SKM-1 (cell line): Measurements from ENCODE around the gene SPI1.
"Not testable (repeated sequence)": the region's sequence is repeated elsewhere in the genome, so short reads cannot be mapped to it uniquely, and the experiment has no call there.

Experiments used
- DNase-seq: peaks from one replicate; lab custom pipeline; 2025; ENCODE audit not compliant: unreplicated experiment; lab: John Stamatoyannopoulos, UW

Gene SPI1

DNA sequence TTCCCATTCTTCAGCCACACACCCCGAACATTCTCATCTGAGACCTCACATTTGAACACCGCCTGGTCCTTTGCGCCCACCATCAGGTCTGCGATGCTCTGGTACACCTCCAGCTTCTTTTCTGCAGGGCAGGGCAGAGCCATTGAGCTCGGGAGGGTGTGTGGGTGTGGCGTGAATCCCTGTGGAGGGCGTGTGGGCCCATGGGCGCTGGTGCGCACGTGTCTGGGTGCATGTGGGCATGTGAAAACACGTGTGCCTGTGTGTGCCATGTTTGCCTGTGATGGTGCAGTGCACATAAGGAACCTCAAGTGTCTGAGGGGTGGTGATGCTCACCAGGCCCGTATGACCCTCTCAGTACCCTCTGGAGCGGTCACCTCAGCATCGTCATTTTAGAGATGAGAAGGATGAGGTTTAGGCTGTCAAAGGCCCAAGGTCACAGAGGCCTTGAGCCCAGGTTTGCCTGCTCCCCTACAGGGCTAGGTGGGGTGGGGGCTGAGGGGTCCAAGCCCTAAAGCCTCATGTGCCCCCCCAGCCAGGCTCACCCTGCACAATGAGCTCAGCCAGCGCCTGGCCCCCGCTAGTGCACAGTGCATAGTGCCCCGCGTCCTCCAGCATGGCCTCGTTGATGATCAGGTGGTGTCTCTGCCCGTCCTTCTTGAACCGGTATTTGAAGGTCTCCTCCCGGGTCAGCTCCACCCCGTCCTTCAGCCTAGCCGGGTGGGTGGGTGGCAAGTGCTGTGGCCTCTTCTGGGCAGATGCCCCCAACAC lies 36.1 kb downstream of the SPI1 start:
- DNase-seq = no peak

DNA sequence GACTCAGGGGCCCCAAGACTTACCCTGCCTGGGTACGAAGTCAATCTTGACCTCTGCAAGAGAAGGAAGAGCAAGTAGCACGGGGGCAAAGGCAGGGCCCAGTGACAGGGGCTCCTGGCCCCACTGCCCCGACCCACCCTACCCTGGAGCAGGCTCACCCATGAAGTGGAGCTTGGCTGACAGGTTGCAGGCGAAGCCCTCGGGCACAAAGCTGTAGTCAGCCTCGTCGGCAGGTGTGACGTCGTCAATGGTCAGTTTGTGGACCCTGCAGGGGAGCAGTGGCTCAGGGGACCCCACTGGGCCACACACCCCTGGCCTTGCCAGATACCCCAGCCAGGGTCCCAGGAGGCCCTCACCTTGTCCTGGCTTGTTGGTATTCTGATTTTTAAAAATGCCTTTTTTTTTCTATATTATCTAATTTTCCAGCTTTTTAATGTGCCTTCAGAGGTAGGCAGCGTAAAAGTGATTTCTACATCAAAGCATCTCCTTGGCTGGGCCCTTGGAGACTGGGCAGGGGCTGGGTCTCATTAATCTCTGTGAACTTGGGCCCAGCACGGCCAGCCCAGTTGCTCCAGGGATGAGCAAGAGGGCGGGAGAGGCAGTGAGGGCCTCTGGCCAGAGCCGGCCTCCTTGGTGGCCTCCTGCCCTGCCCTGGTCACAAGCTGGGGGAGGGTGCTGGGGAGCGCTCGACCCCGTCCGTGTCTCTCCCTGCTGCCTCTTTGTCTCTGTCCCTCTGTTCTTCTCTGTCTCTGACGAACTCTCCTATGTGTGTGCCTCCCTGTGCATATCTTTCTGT lies 37.2 kb downstream of the SPI1 start:
- no peak for DNase-seq

- no peak for DNase-seq
Measured at GRCh38 chr11:47340010-47340409, 38.3 kb downstream of the SPI1 start.

GRCh38 chr11:47338396-47339241 lies 39.7 kb downstream of the SPI1 start:
- DNase-seq = no peak

GRCh38 chr11:47337229-47337924 lies 41.0 kb downstream of the SPI1 start:
- no peak for DNase-seq

DNA sequence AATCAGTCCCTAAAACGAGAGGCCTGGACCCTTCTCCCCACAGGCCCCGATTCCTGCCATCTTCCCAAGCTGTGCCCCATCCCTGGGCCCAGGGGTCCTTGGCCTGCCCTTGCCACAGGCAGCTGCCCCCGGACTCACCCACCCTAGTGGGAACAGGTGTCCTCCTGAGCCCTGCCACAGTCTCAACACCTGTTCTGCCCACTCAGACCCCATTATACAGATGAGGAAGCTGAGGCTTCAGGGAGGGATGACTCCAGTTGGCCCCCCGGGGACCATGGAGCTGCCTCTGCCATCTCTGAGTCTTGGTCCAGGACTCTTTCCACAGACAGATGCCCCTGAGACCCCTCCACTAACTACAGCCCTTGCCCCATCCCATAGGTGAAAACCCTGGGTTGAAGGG lies 41.8 kb downstream of the SPI1 start:
- DNase-seq = no peak

DNA sequence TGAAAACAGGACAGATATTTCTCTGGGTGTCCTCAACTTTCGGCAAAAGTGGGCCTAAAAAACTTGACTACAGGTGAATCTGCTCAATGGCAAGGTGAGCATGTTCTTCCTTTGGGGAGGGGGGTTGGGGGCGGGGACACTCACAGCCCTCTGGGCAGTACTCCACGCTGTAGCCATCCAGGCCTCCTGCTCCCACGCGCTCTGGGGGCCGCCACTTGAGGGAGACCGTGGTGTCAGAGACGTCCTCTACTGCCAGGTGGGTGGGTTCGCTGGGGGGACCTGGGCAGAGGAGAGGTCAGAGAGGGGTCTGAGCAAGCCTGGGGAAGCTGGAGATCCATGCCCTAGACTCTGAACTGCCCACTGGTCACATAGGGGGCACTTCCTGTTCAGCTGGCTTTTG lies 42.6 kb downstream of the SPI1 start:
- DNase-seq = no peak

DNA sequence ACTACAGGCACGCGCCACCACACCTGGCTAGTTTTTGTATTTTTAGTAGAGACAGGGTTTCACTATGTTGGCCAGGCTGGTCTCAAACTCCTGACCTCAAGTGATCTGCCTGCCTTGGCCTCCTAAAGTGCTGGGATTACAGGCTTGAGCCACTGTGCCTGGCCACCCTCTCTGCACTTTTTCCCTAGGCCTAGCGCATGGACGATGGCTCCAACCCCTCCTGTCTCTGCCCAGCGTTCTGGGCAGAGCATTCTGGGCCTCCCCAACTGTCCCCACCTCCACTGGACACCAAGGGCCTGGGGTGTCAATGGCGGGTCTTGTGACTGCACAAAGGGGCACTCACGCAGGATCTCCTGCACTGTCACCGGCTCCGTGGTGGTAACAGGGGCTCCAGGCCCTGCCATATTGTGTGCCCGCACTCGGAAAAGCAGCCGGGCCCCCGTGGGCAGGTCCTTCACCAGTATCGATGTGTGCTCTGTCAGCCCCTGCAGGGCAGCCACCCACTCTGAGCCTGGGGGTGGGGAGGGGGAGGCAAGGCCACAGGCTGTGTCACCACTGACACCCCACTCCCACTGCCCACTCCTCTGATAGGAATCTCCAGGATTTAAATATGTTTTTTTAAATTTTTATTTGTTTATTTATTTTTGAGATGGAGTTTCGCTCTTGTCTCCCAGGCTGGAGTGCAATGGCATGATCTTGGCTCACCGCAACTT lies 43.5 kb downstream of the SPI1 start:
- DNase-seq = not testable (repeated sequence)

- DNase-seq = no peak
Measured at GRCh38 chr11:47333886-47334443, 44.4 kb downstream of the SPI1 start.

GRCh38 chr11:47333526-47333845 lies 44.9 kb downstream of the SPI1 start:
- no peak for DNase-seq

DNA sequence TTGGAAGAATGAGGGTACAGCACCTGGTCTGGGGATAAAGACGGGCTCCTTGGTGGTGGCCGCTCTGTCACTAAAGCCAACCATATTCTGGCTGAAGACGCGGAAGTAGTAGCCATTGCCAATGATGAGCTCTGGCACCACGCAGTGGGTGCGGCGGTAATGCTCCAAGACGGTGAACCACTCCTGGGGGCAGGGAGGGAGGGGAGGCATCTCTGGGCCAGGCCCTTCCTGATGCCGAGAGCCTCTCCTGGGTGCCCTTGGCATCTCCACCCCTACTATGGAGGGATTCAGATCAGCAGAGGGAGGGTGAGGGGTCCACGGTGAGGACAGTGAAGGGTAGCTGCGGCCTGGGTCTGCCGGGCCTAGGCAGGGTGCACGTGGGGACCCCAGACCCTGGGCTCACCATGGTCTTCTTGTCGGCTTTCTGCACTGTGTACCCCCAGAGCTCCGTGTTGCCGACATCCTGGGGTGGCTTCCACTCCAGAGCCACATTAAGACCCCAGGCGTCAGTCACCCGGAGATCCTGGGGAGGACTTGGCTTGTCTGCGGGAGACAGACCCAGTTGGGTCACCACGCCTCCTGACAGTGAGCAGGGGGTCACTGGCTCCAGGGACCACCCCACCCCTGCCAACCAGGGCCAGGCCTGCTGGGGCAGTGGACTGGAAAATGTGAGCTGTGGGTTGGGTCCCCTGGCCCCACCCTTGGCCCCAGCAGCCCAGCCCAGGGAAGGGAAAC lies 45.4 kb downstream of the SPI1 start:
- no peak for DNase-seq

DNA sequence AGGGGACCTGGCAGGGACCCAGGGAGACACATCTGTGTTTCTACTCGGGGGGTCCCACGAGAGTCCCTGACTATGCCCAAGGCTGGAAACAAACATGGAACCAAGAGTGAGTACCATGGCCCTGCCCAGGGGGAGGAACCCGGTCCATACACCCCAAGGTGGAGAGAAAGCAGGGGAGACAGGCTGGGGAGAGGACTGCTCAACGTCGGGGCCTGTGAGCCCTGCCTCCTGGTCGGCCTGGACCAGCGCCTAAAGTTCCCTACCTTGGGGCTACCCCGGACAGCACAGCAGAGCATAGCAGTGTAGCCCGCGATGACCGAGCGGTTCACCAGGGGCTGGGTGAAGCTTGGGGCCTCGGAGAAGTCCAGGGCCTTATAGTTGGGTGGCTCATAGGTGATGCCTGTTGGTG lies 46.0 kb downstream of the SPI1 start:
- no peak for DNase-seq

GRCh38 chr11:47331454-47332302 lies 46.7 kb downstream of the SPI1 start:
- DNase-seq = no peak

- no peak for DNase-seq
Measured at GRCh38 chr11:47329987-47330931, 48.1 kb downstream of the SPI1 start.

- DNase-seq = no peak
Measured at GRCh38 chr11:47329431-47329986, 48.8 kb downstream of the SPI1 start.

DNA sequence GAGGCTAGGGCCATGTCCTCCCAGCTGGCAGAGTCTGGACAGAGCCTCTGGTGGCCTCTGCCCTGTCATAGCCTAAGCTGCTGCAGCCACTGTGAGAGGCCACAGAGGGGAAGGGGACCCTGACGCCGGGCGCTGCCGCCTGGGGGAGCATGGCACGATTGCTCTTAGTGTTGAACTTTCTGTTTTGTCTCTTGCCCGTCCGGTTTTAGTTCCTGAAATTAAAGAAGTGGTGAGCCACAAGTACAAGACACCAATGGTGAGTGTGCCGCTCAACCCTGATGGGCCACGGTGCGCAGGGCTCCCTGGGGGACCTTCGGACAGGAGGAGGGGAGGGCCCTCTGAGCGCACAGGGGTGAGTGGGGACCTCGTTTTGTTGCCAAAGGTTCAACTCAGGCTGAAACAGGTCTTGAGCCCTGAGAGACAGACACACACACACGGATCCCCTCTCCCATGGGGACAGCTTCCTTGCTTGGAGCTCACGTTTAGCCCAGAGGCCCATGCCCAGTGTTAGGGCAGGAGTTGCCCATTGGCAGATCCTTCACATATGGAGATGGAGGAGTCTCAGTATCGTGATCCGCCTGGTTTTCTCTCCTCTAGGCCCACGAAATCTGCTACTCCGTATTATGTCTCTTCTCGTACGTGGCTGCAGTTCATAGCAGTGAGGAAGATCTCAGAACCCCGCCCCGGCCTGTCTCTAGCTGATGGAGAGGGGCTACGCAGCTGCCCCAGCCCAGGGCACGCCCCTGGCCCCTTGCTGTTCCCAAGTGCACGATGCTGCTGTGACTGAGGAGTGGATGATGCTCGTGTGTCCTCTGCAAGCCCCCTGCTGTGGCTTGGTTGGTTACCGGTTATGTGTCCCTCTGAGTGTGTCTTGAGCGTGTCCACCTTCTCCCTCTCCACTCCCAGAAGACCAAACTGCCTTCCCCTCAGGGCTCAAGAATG lies 49.6 kb downstream of the SPI1 start:
- DNase-seq = no peak
